Stimulated activated CD8-positive, alpha-beta memory T cell treated with anti-CD3 and anti-CD28 coated beads, Interleukin-4, amount 100 ng/mL, for 24 hours (primary cell): ENCODE results near the gene SMARCD2.
"Not testable (repeated sequence)": the region's sequence is repeated elsewhere in the genome, so short reads cannot be mapped to it uniquely, and the experiment has no call there.

Experiments
- DNase-seq: peaks from one replicate; pipeline ENCODE4 v3.0.0-alpha.2; 2020; ENCODE audit warnings: low read depth

SMARCD2 gene

GRCh38 chr17:63804328-63804727, 38.2 kb downstream of the SMARCD2 start:
- no peak for DNase-seq

DNA sequence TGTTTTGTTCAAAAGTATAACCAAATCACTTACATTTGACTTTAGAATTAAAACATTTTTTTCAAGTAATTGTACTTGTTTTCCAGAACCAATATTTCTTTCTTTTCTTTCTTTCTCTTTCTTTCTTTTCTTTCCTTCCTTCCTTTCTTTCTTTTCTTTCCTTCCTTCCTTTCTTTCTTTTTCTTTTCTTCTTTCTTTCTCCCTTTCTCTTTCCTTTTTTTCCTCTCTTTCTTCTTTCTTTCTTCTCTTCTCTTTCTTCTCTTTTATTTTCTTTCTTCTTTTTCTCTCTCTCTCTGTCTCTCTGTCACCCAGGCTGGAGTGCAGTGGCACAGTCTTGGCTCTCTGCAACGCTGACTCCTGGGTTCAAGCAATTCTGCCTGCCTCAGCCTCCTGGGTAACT, 41.7 kb downstream of the SMARCD2 start:
- no peak for DNase-seq

DNA sequence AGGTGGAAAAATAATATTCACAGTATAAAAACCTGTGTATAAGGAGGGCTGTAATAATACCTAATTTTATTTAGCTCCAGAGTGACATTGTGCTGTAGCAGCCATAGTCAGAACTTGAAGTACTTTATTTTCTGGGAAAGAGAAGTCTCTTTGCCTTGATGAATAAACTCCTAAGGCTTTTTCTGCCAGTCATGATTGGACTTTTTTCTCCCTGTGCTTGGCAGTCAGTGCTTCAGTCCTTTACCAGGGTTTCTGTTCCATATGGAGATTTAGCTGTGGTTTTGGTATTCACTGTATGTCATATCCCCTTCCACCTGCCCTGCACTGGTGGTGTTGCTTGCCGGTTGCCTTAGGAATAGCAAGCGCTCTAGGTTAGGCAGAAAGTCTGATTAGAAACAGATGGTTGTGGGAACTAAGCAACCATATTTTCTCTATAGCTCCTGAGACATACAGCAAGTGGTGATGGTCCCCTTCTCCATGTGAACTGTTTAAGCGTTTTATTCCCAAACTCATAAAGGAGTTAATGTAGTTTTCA, 43.8 kb downstream of the SMARCD2 start:
- DNase-seq = no peak

GRCh38 chr17:63796375-63796774, 46.1 kb downstream of the SMARCD2 start:
- DNase-seq = not testable (repeated sequence)

- DNase-seq = no peak
These were observed 50.3 kb downstream of the SMARCD2 start for GRCh38 chr17:63792055-63792729.

GRCh38 chr17:63790057-63790456, 52.4 kb downstream of the SMARCD2 start:
- no peak for DNase-seq

- no peak for DNase-seq
These were observed 55.3 kb downstream of the SMARCD2 start for GRCh38 chr17:63786971-63787711.

- DNase-seq = no peak
These were observed 56.4 kb downstream of the SMARCD2 start for GRCh38 chr17:63786117-63786516.

- no peak for DNase-seq
These were observed 56.9 kb downstream of the SMARCD2 start for GRCh38 chr17:63785556-63785955.

- DNase-seq = no peak
These were observed 59.0 kb downstream of the SMARCD2 start for GRCh38 chr17:63783522-63783921.
